ENCODE results near the gene PMP22. TPM values are rescaled to one million over a fixed set of nuclear protein-coding genes. Genes with fewer than 3 reads are reported as not detected.

PMP22 gene
- total and polyA plus RNA-seq, 2 donors (not counting 3 experiments of a cell fraction or from before 2014, with no cell fraction given): 67.2 to 103 TPM

DNA sequence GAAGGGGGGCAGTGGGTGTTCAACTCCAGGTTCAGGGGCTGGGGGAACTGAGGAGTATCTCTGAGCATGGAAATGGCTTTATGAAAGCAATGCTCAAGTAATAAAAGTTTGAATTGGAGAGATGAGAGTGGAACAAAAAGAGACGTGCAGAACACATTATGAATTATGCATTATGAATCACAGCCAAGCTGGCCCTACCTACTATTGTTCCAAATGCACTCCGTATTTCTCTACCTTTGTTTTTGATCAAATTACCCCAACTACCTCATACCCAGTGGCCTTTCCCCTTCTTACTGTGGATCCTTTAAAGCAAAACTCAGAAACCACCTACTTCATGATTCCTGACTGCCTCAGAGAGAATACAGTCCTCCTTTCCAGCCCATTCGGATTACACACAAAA, 38.1 kb upstream of the PMP22 start:
- POLR2A ChIA-PET: no interaction called here
- no peaks in the 10 kb centered on the region for H3K79me2 ChIP-seq (ENCODE audit: control insufficient read depth, insufficient read depth, low read length)
- no peak for FAIRE-seq

More for the DNA sequence above, 38.1 kb upstream of the PMP22 start:
- Histone ChIP-seq H3K27me3 (ENCODE audit: control insufficient read depth in 2 of 2, insufficient read depth in 2 of 2, low read length in 2 of 2) (peaks cover 0 to 1% of the 10 kb centered on the region in 2 experiments), H3K27ac (ENCODE audit: insufficient read depth, low read depth, low read length) (no peak overlapping the region), H3K4me2 (ENCODE audit: insufficient read depth, low read length) (no peak overlapping the region), H3K9me3 (replicated peaks; ENCODE audit: control insufficient read depth, insufficient read depth, low read length) (no peaks in the 10 kb centered on the region), H3K4me1 (ENCODE audit: control insufficient read depth, extremely low read depth, insufficient read depth, low read length) (no peaks in the 10 kb centered on the region), H2AFZ (ENCODE audit: low read depth, low read length) (no peak overlapping the region), H3K36me3 (ENCODE audit: control insufficient read depth in 2 of 2, extremely low read depth in 1 of 2, insufficient read depth in 2 of 2, low read length in 2 of 2) (no peaks in the 10 kb centered on the region), H3K4me3 (replicated peaks in 1 of 3; ENCODE audit: insufficient read depth in 1 of 3, low read depth in 1 of 3, low read length in 3 of 3) (no peak overlapping the region), H3K9me1 (replicated peaks; ENCODE audit: control insufficient read depth, extremely low read depth, insufficient read depth, low read length) (no peaks in the 10 kb centered on the region), H3K9ac (replicated peaks; ENCODE audit: extremely low read depth, insufficient read depth, low read length) (no peak overlapping the region), H4K20me1 (replicated peaks; ENCODE audit: control insufficient read depth, extremely low read depth, insufficient read depth, low read length) (no peaks in the 10 kb centered on the region)
- DNase-seq (ENCODE audit: low read depth, low spot score): no peak
- TF ChIP-seq GATA2 (IDR thresholded peaks at IDR 0.05; ENCODE audit: insufficient read depth, insufficient read length, low read depth, low read length): no peak
- TF ChIP-seq, protein P1, sequence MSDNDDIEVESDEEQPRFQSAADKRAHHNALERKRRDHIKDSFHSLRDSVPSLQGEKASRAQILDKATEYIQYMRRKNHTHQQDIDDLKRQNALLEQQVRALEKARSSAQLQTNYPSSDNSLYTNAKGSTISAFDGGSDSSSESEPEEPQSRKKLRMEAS (IDR thresholded peaks at IDR 0.05; ENCODE audit: insufficient read depth, insufficient read length): no peak
- no peak for TF ChIP-seq POLR2A (IDR thresholded peaks at IDR 0.05; ENCODE audit: low read depth, low read length)
- no peak for TF ChIP-seq FOS (IDR thresholded peaks at IDR 0.05; ENCODE audit: borderline replicate concordance, insufficient read depth, low read length)
- no peak for TF ChIP-seq JUN (IDR thresholded peaks at IDR 0.05; ENCODE audit: borderline replicate concordance, insufficient read depth, insufficient read length, low read depth)
- TF ChIP-seq, protein P2, sequence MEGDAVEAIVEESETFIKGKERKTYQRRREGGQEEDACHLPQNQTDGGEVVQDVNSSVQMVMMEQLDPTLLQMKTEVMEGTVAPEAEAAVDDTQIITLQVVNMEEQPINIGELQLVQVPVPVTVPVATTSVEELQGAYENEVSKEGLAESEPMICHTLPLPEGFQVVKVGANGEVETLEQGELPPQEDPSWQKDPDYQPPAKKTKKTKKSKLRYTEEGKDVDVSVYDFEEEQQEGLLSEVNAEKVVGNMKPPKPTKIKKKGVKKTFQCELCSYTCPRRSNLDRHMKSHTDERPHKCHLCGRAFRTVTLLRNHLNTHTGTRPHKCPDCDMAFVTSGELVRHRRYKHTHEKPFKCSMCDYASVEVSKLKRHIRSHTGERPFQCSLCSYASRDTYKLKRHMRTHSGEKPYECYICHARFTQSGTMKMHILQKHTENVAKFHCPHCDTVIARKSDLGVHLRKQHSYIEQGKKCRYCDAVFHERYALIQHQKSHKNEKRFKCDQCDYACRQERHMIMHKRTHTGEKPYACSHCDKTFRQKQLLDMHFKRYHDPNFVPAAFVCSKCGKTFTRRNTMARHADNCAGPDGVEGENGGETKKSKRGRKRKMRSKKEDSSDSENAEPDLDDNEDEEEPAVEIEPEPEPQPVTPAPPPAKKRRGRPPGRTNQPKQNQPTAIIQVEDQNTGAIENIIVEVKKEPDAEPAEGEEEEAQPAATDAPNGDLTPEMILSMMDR (IDR thresholded peaks at IDR 0.05; ENCODE audit: extremely low read depth in 1 of 2, insufficient read depth in 1 of 2, low read depth in 1 of 2, low read length in 2 of 2): no peak
- TF ChIP-seq POLR2AphosphoS5 (IDR thresholded peaks at IDR 0.05; ENCODE audit: insufficient read depth, low read depth, low read length): no peak
- no peak for TF ChIP-seq MYC (IDR thresholded peaks at IDR 0.05; ENCODE audit: low read depth, low read length)
- TF ChIP-seq EZH2 (IDR thresholded peaks at IDR 0.05; ENCODE audit: borderline replicate concordance, low read depth, low read length, severe bottlenecking): no peak
- intact Hi-C loops (cut with micrococcal nuclease): no loop called here
- CTCF ChIA-PET: interaction anchor here (2.0 kb wide), 1 partner anchor 200 kb away, joined by 7 read pairs; no protein-coding TSS in a partner anchor
- no TSS peak for BruUV-seq (replicated peaks)
- dilution Hi-C loops (cut with MboI; ENCODE audit: extremely low pct_ligation_motif_present, low sequenced_read_pairs): no loop called here
